ENCODE measurements around the gene TAF5L.

GRCh38 chr1:229613938-229614337, 12.0 kb downstream of the TAF5L start:
- TF ChIP-seq CTCF (optimal IDR thresholded peaks at IDR 0.05 in 1 of 3, IDR thresholded peaks at IDR 0.05 in 1 of 3, conservative IDR thresholded peaks at IDR 0.05 in 1 of 3; ENCODE audit: extremely low read depth in 1 of 3, insufficient read depth in 2 of 3, low read length in 3 of 3) (no peak), EZH2 (IDR thresholded peaks at IDR 0.05; ENCODE audit: low read length) (no peak)

Measured in keratinocyte (primary cell).